ENCODE data around the gene EPHA10. TPM values are rescaled to one million over a fixed set of nuclear protein-coding genes. Genes with fewer than 3 reads are reported as not detected.

Gene EPHA10
- total and polyA plus RNA-seq, 4 donors, result under 0.01 to 0.09 (median 0.03) TPM; not detected in 1

- TF ChIP-seq, protein P1, sequence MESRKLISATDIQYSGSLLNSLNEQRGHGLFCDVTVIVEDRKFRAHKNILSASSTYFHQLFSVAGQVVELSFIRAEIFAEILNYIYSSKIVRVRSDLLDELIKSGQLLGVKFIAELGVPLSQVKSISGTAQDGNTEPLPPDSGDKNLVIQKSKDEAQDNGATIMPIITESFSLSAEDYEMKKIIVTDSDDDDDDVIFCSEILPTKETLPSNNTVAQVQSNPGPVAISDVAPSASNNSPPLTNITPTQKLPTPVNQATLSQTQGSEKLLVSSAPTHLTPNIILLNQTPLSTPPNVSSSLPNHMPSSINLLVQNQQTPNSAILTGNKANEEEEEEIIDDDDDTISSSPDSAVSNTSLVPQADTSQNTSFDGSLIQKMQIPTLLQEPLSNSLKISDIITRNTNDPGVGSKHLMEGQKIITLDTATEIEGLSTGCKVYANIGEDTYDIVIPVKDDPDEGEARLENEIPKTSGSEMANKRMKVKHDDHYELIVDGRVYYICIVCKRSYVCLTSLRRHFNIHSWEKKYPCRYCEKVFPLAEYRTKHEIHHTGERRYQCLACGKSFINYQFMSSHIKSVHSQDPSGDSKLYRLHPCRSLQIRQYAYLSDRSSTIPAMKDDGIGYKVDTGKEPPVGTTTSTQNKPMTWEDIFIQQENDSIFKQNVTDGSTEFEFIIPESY (IDR thresholded peaks at IDR 0.05), result no peak
- TF ChIP-seq TAF1 (conservative IDR thresholded peaks at IDR 0.05), result no peak
- no peak for TF ChIP-seq NR2F2 (IDR thresholded peaks at IDR 0.05)
- no peak for TF ChIP-seq SP1 (IDR thresholded peaks at IDR 0.05)
- TF ChIP-seq RXRA (IDR thresholded peaks at IDR 0.05), result no peak
- TF ChIP-seq RAD21 (IDR thresholded peaks at IDR 0.05), result no peak
- TF ChIP-seq YY1 (IDR thresholded peaks at IDR 0.05), result no peak
- TF ChIP-seq HNF4A (conservative IDR thresholded peaks at IDR 0.05), result no peak
- TF ChIP-seq, protein P2, sequence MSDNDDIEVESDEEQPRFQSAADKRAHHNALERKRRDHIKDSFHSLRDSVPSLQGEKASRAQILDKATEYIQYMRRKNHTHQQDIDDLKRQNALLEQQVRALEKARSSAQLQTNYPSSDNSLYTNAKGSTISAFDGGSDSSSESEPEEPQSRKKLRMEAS (IDR thresholded peaks at IDR 0.05), result no peak
- no peak for TF ChIP-seq EGR1 (IDR thresholded peaks at IDR 0.05; ENCODE audit: low read depth in 2 of 2)
- TF ChIP-seq ATF3 (IDR thresholded peaks at IDR 0.05), result no peak
- no peak for DNase-seq (ENCODE audit: low spot score)
Measured at GRCh38 chr1:37672136-37672870, 92.6 kb downstream of the EPHA10 start.

GRCh38 chr1:37671261-37671660, 93.7 kb downstream of the EPHA10 start:
- H3K36me3 ChIP-seq (ENCODE audit: control insufficient read depth in 4 of 4, insufficient read depth in 3 of 4, low read depth in 1 of 4, low read length in 3 of 4), result no peaks in the 10 kb centered on the region
- WGBS, result 71% methylated on average over 6 of the region's 6 CpGs
- H3K27me3 ChIP-seq (ENCODE audit: control insufficient read depth in 4 of 4, insufficient read depth in 4 of 4, low read length in 3 of 4), result peaks cover 0 to 5% (median 0%) of the 10 kb centered on the region in 4 donors

More at GRCh38 chr1:37672136-37672870, 92.6 kb downstream of the EPHA10 start:
- Histone ChIP-seq H3K9me3 (ENCODE audit: control insufficient read depth in 4 of 4, low read length in 3 of 4) (no peaks in the 10 kb centered on the region), H3K27ac (ENCODE audit: low read depth in 1 of 2, low read length in 2 of 2) (no peak overlapping the region), H3K36me3 (ENCODE audit: control insufficient read depth in 4 of 4, insufficient read depth in 3 of 4, low read depth in 1 of 4, low read length in 3 of 4) (no peaks in the 10 kb centered on the region), H3K9ac (ENCODE audit: low read depth in 1 of 2, low read length in 2 of 2) (no peak overlapping the region), H3K4me1 (ENCODE audit: control insufficient read depth in 4 of 4, insufficient read depth in 4 of 4, low read length in 3 of 4) (no peaks in the 10 kb centered on the region), H3K4me3 (ENCODE audit: low read depth in 1 of 3, low read length in 3 of 3) (no peak overlapping the region), H3K27me3 (ENCODE audit: control insufficient read depth in 4 of 4, insufficient read depth in 4 of 4, low read length in 3 of 4) (peaks cover 0 to 5% (median 0%) of the 10 kb centered on the region in 4 donors)
- 67% methylated on average over 9 of the region's 9 CpGs for WGBS

DNA sequence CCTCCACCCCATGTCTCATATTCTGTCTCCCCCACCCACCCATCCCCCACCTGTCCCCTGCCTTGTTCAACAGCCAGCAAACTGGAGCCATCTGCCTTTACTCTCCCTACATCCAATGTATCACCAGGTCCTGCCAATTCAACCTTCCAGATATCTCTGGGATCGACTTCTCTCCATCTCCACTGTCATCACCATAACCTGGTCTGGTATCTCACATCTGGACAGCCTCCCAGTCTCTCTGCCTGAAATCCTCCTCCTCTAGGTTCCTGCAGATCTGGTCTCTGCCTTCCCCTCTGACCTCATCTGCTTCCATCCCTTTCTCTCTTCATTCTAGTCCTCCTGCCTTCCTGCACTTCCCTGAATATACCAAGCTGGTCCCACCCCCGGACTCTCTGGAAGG, 94.8 kb downstream of the EPHA10 start:
- no peak for DNase-seq (ENCODE audit: low spot score)
- H3K4me1 ChIP-seq (ENCODE audit: control insufficient read depth in 4 of 4, insufficient read depth in 4 of 4, low read length in 3 of 4), result no peaks in the 10 kb centered on the region
- WGBS, result 65% methylated on average over 2 of the region's 2 CpGs
- H3K36me3 ChIP-seq (ENCODE audit: control insufficient read depth in 4 of 4, insufficient read depth in 3 of 4, low read depth in 1 of 4, low read length in 3 of 4), result no peaks in the 10 kb centered on the region
- no peak overlapping the region for H3K9ac ChIP-seq (ENCODE audit: low read depth in 1 of 2, low read length in 2 of 2)
- no peak overlapping the region for H3K27ac ChIP-seq (ENCODE audit: low read depth in 1 of 2, low read length in 2 of 2)
- peaks cover 0 to 5% (median 0%) of the 10 kb centered on the region in 4 donors for H3K27me3 ChIP-seq (ENCODE audit: control insufficient read depth in 4 of 4, insufficient read depth in 4 of 4, low read length in 3 of 4)
- H3K4me3 ChIP-seq (ENCODE audit: low read depth in 1 of 3, low read length in 3 of 3), result no peak overlapping the region
- no peaks in the 10 kb centered on the region for H3K9me3 ChIP-seq (ENCODE audit: control insufficient read depth in 4 of 4, low read length in 3 of 4)
- TF ChIP-seq FOXA2 (IDR thresholded peaks at IDR 0.05) (no peak), ATF3 (IDR thresholded peaks at IDR 0.05) (no peak), EGR1 (IDR thresholded peaks at IDR 0.05; ENCODE audit: low read depth in 2 of 2) (no peak), YY1 (IDR thresholded peaks at IDR 0.05) (no peak), RAD21 (IDR thresholded peaks at IDR 0.05) (no peak), HNF4G (IDR thresholded peaks at IDR 0.05) (no peak), RXRA (IDR thresholded peaks at IDR 0.05) (no peak), TAF1 (conservative IDR thresholded peaks at IDR 0.05) (no peak), SP1 (IDR thresholded peaks at IDR 0.05) (no peak), GABPA (IDR thresholded peaks at IDR 0.05 in 1 of 2, conservative IDR thresholded peaks at IDR 0.05 in 1 of 2) (no peak), HNF4A (conservative IDR thresholded peaks at IDR 0.05) (no peak), NR2F2 (IDR thresholded peaks at IDR 0.05) (no peak), JUND (IDR thresholded peaks at IDR 0.05) (no peak), FOXA1 (IDR thresholded peaks at IDR 0.05) (no peak), REST (IDR thresholded peaks at IDR 0.05) (no peak)
- TF ChIP-seq, protein P2 (IDR thresholded peaks at IDR 0.05), result no peak
- TF ChIP-seq, protein P3, sequence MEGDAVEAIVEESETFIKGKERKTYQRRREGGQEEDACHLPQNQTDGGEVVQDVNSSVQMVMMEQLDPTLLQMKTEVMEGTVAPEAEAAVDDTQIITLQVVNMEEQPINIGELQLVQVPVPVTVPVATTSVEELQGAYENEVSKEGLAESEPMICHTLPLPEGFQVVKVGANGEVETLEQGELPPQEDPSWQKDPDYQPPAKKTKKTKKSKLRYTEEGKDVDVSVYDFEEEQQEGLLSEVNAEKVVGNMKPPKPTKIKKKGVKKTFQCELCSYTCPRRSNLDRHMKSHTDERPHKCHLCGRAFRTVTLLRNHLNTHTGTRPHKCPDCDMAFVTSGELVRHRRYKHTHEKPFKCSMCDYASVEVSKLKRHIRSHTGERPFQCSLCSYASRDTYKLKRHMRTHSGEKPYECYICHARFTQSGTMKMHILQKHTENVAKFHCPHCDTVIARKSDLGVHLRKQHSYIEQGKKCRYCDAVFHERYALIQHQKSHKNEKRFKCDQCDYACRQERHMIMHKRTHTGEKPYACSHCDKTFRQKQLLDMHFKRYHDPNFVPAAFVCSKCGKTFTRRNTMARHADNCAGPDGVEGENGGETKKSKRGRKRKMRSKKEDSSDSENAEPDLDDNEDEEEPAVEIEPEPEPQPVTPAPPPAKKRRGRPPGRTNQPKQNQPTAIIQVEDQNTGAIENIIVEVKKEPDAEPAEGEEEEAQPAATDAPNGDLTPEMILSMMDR (IDR thresholded peaks at IDR 0.05; ENCODE audit: low read depth, low read length, missing input control), result no peak

More at GRCh38 chr1:37671261-37671660, 93.7 kb downstream of the EPHA10 start:
- Histone ChIP-seq H3K9ac (ENCODE audit: low read depth in 1 of 2, low read length in 2 of 2) (no peak overlapping the region), H3K9me3 (ENCODE audit: control insufficient read depth in 4 of 4, low read length in 3 of 4) (no peaks in the 10 kb centered on the region), H3K4me3 (ENCODE audit: low read depth in 1 of 3, low read length in 3 of 3) (no peak overlapping the region), H3K27ac (ENCODE audit: low read depth in 1 of 2, low read length in 2 of 2) (no peak overlapping the region), H3K4me1 (ENCODE audit: control insufficient read depth in 4 of 4, insufficient read depth in 4 of 4, low read length in 3 of 4) (no peaks in the 10 kb centered on the region)
- DNase-seq (ENCODE audit: low spot score), result no peak
- no peak for TF ChIP-seq FOXA1 (IDR thresholded peaks at IDR 0.05)
- TF ChIP-seq HNF4A (conservative IDR thresholded peaks at IDR 0.05), result no peak
- TF ChIP-seq YY1 (IDR thresholded peaks at IDR 0.05), result no peak

Data from liver (tissue), 9 donors.